Left lobe of liver (tissue), 2 donors: ENCODE results near the gene BLVRA. TPM values are rescaled to one million over a fixed set of nuclear protein-coding genes. Genes with fewer than 3 reads are reported as not detected.
"Not testable (repeated sequence)": the region's sequence is repeated elsewhere in the genome, so short reads cannot be mapped to it uniquely, and the experiment has no call there.

Experiments used
- ATAC-seq: fragments of 200-7000 bp; cut with Tn5 transposase; one replicate; pipeline ENCODE4 v1.9.1; 2020; ENCODE audit warnings: mild to moderate bottlenecking, moderate library complexity
- DNase-seq: peaks from one replicate; pipeline ENCODE4 v3.0.0-alpha.2; 2020; ENCODE audit warnings: low spot score
- total RNA-seq: library from RNA; stranded (reverse); gene quantifications from one replicate; pipeline ENCODE4 v1.2.1, GENCODE V29; 2021
- donor health status: DM: no; HTN: no; CAD: no; lungs with moderate emphysema.
- donor health status: DM: no; HTN: yes; CAD: no.

The BLVRA gene
- total RNA-seq, result 4.0 TPM

DNA sequence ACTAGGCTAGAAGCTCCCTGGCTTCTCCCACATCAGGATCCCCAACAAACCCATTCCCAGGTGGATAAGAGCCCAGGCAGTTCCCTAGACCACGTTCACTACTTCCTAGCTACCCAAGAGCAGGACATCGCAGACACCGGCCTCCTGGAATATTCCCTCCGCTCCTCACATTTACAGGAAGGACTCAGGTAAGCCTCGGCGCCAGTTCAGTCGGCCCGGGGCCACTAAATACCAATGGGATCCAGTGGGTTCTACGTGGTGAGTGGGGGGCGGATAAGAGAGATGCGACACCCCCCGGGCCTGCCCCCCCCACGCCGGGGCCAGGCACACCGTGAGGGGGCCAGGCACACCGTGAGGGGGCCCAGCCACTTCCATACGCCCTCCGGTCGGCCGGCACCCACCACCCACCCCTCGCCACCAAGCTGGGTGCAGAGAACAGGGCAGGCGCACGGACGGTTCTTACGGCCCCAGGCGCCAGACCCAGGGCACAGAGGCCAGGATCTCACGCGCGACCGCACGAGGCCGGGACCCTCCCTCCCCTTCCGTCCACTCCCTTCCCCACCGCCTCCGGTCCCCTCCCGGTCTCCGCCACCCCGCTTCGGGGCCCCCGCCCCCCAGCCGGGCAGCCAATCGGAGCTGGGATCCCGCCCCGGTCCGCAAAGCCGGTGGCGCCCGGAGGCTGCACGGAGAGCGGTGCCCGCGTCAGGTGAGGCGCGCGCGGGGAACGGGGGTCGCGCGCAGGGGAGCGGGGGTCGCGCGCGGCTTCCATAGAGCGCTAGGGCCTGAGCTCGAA is at the start of gene BLVRA:
Gene BLVRA (plus strand): TSS at position 652 of the 793 bp plus-strand sequence. CDS start 12,479 bp downstream, outside the sequence.
- ATAC-seq (peak; percentile 87), DNase-seq (peak; percentile 65)

- no peak for ATAC-seq
- no peak for DNase-seq
Observed at GRCh38 chr7:43711503-43711902, 47.0 kb upstream of the BLVRA start.

- ATAC-seq, DNase-seq: not testable (repeated sequence)
Observed at GRCh38 chr7:43715966-43716365, 42.5 kb upstream of the BLVRA start.

- DNase-seq, result no peak
- no peak for ATAC-seq
Observed at GRCh38 chr7:43716598-43716997, 41.9 kb upstream of the BLVRA start.

GRCh38 chr7:43721193-43721806 is 37.2 kb upstream of the BLVRA start:
- peak; percentile 71 for ATAC-seq
- DNase-seq, result no peak

DNA sequence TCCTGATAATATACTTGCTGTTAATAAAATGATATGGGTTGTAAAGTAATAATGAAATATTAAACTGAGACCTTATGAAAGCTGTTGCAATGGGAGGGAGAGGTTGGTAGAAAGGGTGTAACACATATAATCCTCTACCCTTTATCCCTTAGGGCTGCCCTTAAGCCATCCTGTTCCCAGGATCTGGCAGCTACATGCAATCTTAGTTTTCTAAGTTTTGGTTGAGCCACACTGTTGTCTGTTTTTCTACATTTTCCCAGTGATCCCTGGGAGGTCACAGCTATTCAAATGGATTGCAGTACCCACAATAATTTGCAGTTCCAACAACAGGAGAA is 35.5 kb upstream of the BLVRA start:
- no peak for ATAC-seq
- DNase-seq, result no peak

- ATAC-seq (no peak), DNase-seq (no peak)
Observed at GRCh38 chr7:43725251-43725650, 33.2 kb upstream of the BLVRA start.

- DNase-seq (no peak), ATAC-seq (no peak)
Observed at GRCh38 chr7:43726466-43726865, 32.0 kb upstream of the BLVRA start.

GRCh38 chr7:43727003-43727402 is 31.5 kb upstream of the BLVRA start:
- no peak for ATAC-seq
- no peak for DNase-seq

DNA sequence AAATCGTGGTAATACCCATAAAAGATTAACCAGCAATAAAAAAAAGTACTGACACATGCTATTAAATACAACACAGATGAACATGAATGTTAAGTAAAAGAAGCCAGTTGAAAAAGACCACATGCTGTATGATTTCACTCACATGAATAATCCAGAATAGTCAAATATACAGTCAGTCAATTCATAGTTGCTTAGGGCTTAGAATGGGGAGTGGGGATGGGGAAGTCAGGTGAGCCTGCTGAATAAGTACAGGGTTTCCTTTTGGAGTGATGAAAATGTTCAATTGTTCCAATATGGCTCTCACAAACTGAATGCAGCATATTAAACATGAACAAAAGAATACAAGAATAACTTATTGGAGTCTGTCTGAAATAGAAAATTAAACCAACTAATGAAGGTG is 31.0 kb upstream of the BLVRA start:
- no peak for DNase-seq
- no peak for ATAC-seq

DNA sequence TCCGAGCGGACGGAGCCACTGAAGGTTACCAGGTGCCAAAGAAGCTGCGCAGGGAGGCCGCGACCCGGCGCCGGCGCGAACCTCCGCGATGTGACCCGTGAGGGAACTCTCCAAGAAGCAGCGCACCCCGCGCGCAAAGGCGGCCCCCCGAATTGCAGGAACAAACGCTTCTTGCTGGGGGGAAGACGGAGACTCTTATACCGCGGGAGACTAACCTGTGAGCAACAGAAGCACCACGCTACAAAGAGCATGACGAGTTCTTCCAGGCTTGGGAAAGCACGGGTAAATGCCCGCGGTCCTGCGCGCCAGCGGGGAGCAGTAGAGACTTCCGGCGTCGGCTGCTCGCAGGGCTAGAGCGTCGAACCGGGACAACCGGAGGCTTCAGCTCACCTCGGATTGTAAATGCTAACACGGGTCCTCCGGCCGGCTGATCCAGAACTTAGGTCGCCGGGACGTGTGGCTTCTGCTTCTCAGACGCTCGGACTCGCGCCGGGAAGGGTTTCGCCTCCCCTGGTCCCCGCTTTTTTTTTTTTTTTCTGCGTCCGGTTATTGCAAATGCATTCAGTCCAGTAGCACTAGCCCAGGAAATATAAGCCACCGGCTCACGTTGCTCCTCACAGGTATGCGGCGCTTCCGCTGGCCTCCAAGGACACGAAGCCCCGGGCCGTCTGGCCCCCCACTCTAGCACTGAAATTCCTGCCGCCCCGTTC is 29.1 kb upstream of the BLVRA start, which contains the start of gene COA1:
Gene COA1 (minus strand): TSS at position 310 of the 710 bp plus-strand sequence. CDS start 80,909 bp downstream, outside the sequence.
- DNase-seq (peak; percentile 91), ATAC-seq (peak; percentile 99)

GRCh38 chr7:43729924-43730248 is 28.6 kb upstream of the BLVRA start:
- DNase-seq (no peak), ATAC-seq (no peak)

GRCh38 chr7:43731494-43731893 is 27.0 kb upstream of the BLVRA start:
- not testable (repeated sequence) for ATAC-seq, DNase-seq

DNA sequence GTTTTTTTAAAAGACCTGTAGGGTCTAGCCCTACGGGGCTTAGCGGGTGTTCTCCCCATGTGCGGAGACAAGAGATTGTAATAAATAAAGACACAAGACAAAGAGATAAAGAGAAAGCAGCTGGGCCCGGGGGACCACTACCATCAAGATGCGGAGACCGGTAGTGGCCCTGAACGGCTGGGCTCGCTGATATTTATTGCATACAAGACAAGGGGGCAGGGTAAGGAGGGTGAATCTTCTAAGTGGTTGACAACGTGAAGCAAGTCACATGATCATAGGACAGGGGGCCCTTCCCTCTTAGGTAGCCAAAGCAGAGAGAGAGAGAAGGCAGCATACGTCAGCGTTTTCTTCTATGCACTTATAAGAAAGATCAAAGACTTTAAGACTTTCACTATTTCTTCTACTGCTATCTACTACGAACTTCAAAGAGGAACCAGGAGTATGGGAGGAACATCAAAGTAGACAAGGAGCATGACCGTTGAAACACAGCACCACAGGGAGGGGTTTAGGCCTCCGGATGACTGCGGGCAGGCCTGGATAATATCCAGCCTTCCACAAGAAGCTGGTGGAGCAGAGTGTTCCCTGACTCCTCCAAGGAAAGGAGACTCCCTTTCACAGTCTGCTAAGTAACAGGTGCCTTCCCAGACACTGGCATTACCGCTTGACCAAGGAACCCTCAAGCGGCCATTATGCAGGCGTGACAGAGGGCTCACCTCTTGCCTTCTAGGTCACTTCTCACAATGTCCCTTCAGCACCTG is 23.7 kb upstream of the BLVRA start:
- not testable (repeated sequence) for ATAC-seq, DNase-seq

- no peak for ATAC-seq
Observed at GRCh38 chr7:43735403-43735801, 23.1 kb upstream of the BLVRA start.

DNA sequence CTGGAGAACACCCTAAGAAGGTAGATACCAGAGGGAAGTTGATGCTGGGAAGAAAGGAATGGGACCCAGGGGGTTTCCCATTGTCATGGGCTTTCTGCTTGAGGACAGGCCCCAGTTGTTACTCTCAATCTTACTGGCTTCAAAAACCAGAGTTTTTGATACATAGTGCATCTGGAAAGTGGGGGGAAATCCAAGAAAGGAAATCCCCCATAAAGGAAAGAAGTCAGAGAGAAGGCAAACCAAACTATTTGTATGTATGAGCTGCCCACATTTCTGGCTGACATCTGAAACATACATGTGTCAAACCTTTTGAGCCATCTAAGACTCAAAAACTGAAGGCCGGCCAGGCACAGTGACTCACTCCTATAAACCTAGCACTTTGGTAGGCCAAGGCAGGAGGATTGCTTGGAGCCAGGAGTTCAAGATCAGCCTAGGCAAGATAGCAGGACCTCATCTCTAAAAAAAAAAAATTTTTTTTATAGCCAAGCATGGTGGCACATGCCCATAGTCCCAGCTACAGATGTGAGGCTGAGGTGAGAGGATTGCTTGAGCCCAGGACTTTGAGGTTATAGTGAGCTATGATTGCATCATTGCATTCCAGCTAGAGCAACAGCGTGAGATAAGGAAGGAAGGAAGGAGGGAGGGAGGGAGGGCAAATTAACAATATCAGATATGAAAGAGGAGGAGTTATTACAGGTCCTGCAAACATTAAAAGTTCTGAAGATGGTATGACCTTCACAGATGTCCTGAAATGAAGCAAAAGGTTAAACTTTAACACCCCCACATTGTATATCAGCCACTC is 22.5 kb upstream of the BLVRA start:
- ATAC-seq (no peak), DNase-seq (no peak)

More at GRCh38 chr7:43735403-43735801, 23.1 kb upstream of the BLVRA start:
- DNase-seq, result no peak

DNA sequence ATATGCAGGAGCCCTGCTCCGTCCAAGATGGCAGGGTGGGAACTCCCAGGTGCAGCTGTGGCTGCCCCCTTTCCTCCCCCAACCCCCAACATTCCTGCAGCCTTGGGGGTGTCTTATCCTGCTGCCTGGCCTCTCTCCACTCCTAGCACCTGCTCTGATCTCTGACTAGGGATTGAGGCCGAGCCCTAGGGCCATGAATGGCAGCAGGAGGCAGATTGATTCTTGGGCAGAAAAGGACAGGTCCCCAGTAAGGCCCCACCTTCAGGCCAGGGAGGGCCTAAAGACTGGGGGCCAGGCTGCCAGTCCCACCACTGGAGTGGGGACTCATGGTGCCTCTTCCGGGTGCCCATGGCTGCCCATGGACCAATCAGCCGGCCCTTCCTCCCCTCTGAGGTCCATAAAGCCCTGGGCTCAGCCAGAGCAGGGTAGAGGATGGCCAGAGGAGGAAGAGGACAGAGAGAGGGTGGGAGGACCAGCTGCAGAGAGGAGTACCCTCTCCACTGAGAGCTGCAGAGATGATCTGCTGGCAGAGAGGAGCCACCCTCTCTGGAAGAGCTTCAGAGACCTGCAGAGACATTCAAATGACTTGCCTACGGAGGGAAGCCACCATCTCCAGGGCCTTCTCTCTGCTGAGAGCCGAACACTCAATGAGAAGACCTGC is 20.9 kb upstream of the BLVRA start:
- no peak for DNase-seq
- no peak for ATAC-seq

DNA sequence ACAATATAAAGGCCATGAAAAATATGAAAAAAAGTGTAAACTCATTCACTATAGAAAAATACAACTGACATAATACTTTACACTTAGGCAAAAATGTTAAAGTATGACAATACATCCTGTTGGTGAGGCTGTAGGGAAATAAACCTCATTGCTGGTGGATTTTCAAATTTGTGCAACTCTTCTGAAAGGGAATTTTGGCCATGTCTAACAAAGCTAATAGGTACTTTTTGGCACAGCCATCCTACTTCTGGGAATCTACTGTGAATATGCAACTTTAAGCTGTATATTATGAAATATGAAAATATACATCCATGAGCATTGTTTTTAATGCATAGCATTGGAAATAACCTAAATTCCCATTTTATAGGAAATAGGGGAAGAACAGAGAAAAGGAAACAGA is 15.8 kb upstream of the BLVRA start:
- ATAC-seq (no peak), DNase-seq (no peak)

- no peak for ATAC-seq
- no peak for DNase-seq
Observed at GRCh38 chr7:43747328-43748105, 11.0 kb upstream of the BLVRA start.
